Cardiac muscle cell (in vitro differentiated cells and primary cell): ENCODE measurements around the gene CCNB1IP1. TPM values are rescaled to one million over a fixed set of nuclear protein-coding genes. Genes with fewer than 3 reads are reported as not detected.
A peak's percentile ranks its signal among the peaks of the same experiment; 100 is the strongest.

ENCODE experiments used
- DNase-seq, 2 donors: peaks; one replicate each; pipeline versions ENCODE4 v3.0.0 to v3.0.0-alpha.2; 2010 to 2017; ENCODE audit warnings: low read depth in 1 of 2, low spot score in 1 of 2
- H3K27ac ChIP-seq: fragments of 200-600 bp; sonication (generic); 2 replicates; pipeline ENCODE4 v1.5.1; 2016
- H3K27me3 ChIP-seq: fragments of 200-600 bp; sonication (generic); 2 replicates; pipeline ENCODE4 v1.6.0; 2016; ENCODE audit warnings: control low read depth
- H3K36me3 ChIP-seq: fragments of 200-600 bp; sonication (generic); 2 replicates; pipeline ENCODE4 v1.5.1; 2016; ENCODE audit warnings: control low read depth
- H3K4me1 ChIP-seq: fragments of 200-600 bp; sonication (generic); 2 replicates; pipeline ENCODE4 v1.8.1; 2017; ENCODE audit warnings: low read depth, mild to moderate bottlenecking, mixed run types
- H3K4me3 ChIP-seq: fragments of 200-600 bp; sonication (generic); 2 replicates; pipeline ENCODE4 v1.5.1; 2016; ENCODE audit warnings: mild to moderate bottlenecking
- H3K9me3 ChIP-seq: fragments of 200-600 bp; sonication (generic); 2 replicates; pipeline ENCODE4 v1.5.1; 2017; ENCODE audit warnings: low read depth, mild to moderate bottlenecking, control low read depth
- CTCF ChIP-seq: IDR thresholded peaks from 2 replicates; pipeline ENCODE4 v1.5.1; 2012; ENCODE audit warnings: low read depth, mild to moderate bottlenecking, low read length
- polyA plus RNA-seq: library from polyadenylated mRNA; unstranded; fragments of >200 nt; fragmentation: Nextera tagmentation; extraction: Ambion mirVana; gene quantifications from 2 replicates; pipeline ENCODE4 v1.2.1, GENCODE V29; 2016
- total RNA-seq: library from RNA; depleted of rRNA; stranded (reverse); fragments of >200 nt; gene quantifications from 2 replicates; pipeline ENCODE4 v1.2.3, GENCODE V29; 2016

Gene CCNB1IP1
- 152 and 161 TPM in 2 replicates for total RNA-seq
- polyA plus RNA-seq = 63.7 and 76.9 TPM in 2 replicates

- DNase-seq = peak; percentile 92 to 93
- Histone ChIP-seq H3K36me3 (no peaks in the 10 kb centered on the region), H3K4me1 (peaks cover 8% of the 10 kb centered on the region), H3K27me3 (no peaks in the 10 kb centered on the region), H3K9me3 (no peaks in the 10 kb centered on the region), H3K4me3 (peak within 1 kb of the TSS; percentile 84), H3K27ac (peak within 1 kb of the TSS; percentile 98)
- no peak for TF ChIP-seq CTCF
These were observed at the start of gene CCNB1IP1 for GRCh38 chr14:20332788-20333493. TSS of gene CCNB1IP1 (minus strand) at chr14:20333279. CDS start at chr14:20316523, 16,756 bp downstream.

DNA sequence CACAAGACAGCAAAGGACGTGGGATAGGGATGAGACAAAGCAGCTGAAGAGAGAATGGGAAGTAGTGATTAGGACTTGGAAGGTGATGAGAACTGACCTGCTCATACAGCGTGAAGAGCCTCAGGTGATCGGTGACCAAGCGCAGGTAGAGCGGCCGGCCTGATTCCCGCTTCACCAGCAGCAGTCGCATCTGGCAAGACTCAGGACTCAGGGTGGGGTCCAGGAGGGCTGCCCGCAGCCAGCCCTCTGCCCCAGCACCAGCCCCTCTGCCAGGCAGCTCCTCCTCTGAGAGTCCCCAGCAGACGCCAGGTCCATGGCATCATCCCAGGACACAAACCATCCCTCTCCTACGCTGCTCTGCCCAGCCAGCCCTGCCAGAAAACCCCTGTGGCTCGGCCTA is 49.4 kb upstream of the CCNB1IP1 start:
- no peak overlapping the region for H3K27ac ChIP-seq
- no peak for TF ChIP-seq CTCF
- H3K27me3 ChIP-seq = no peaks in the 10 kb centered on the region
- H3K36me3 ChIP-seq = peaks cover 44% of the 10 kb centered on the region
- DNase-seq = no peak
- H3K4me3 ChIP-seq = no peak overlapping the region
- no peaks in the 10 kb centered on the region for H3K4me1 ChIP-seq
- no peaks in the 10 kb centered on the region for H3K9me3 ChIP-seq

DNA sequence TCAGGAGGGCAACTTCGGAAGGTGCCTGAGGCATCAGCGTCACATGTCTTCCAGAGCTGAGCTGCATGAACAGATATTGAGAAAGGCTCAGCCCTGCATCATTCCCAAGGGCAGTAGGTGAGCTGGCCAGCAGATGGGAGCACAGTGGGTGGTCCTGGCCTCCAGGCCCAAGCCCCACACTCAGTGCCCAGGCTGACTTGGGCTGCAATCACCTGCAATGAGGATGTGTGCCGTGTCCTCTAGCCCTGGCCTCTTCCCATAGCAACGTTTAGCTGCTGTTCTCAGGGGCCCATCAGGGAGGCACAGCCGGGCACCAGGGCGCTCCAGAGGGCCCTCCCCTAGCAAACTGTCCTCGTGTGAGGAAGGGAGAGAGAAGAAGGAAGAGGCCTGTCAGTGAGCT is 48.3 kb upstream of the CCNB1IP1 start:
- no peak overlapping the region for H3K4me3 ChIP-seq
- no peak overlapping the region for H3K27ac ChIP-seq
- DNase-seq = no peak
- no peak for TF ChIP-seq CTCF
- H3K36me3 ChIP-seq = peaks cover 45% of the 10 kb centered on the region
- no peaks in the 10 kb centered on the region for H3K9me3 ChIP-seq
- no peaks in the 10 kb centered on the region for H3K4me1 ChIP-seq
- H3K27me3 ChIP-seq = no peaks in the 10 kb centered on the region

DNA sequence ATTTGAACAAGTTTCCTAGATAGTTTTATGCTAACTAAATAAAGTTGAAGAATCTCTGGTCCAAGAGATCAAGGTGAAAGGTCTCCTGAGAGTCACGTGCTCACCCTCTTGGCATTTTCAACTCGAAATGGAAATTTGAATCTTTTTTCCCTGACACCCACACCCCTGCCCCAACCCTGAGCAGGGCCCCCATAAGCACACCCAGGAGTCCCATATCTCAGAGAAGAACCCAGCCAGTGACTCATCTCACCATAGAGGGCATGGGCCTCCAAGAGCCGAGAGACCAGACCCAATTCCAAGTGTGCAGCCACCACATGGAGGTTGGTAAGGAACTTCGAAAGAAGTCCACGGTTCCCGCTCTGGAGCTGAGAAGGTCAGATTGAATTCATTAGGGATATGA is 47.6 kb upstream of the CCNB1IP1 start:
- Histone ChIP-seq H3K27ac (no peak overlapping the region), H3K27me3 (no peaks in the 10 kb centered on the region), H3K4me3 (no peak overlapping the region), H3K4me1 (no peaks in the 10 kb centered on the region), H3K36me3 (peaks cover 41% of the 10 kb centered on the region), H3K9me3 (no peaks in the 10 kb centered on the region)
- no peak for DNase-seq
- no peak for TF ChIP-seq CTCF

GRCh38 chr14:20379743-20380142 is 46.7 kb upstream of the CCNB1IP1 start:
- no peak overlapping the region for H3K27ac ChIP-seq
- H3K4me3 ChIP-seq = no peak overlapping the region
- TF ChIP-seq CTCF = no peak
- no peaks in the 10 kb centered on the region for H3K27me3 ChIP-seq
- no peak for DNase-seq
- H3K4me1 ChIP-seq = no peaks in the 10 kb centered on the region
- peaks cover 49% of the 10 kb centered on the region for H3K36me3 ChIP-seq
- H3K9me3 ChIP-seq = no peaks in the 10 kb centered on the region
